Measurements from ENCODE around the gene XPO6. TPM values are rescaled to one million over a fixed set of nuclear protein-coding genes. Genes with fewer than 3 reads are reported as not detected.

XPO6 gene
- total and polyA plus RNA-seq, 2 of the 13 experiments (the other 11 are each of a cell fraction or from before 2014, with no cell fraction given), result 109 to 129 TPM

GRCh38 chr16:28064706-28065249 lies 147.0 kb downstream of the XPO6 start:
- intact Hi-C loops (cut with micrococcal nuclease; ENCODE audit: unreplicated experiment), result no loop called here
- no peaks in the 10 kb centered on the region for H3K36me3 ChIP-seq (replicated peaks in 1 of 2; ENCODE audit: control insufficient read depth in 1 of 2, insufficient read depth in 2 of 2, low read length in 2 of 2)
- ChIA-PET CTCF (ENCODE audit: low intra/inter-chr PET ratio, low total read pairs) (interaction anchor here (1.1 kb wide), 1 partner anchor 92 kb away, joined by 3 read pairs; no protein-coding TSS in a partner anchor), POLR2A (no interaction called here)
- no peak for FAIRE-seq
- ATAC-seq, result no peak
- no peak overlapping the region for H3K4me2 ChIP-seq (ENCODE audit: low read depth, low read length)
- no peaks in the 10 kb centered on the region for H3K79me2 ChIP-seq (ENCODE audit: insufficient read depth, low read length)
- H4K20me1 ChIP-seq (ENCODE audit: insufficient read depth, low read length), result peaks cover 3% of the 10 kb centered on the region; the same call in 1 of the 2 replicates
- H3K4me3 ChIP-seq (replicated peaks in 1 of 3; ENCODE audit: insufficient read depth in 1 of 3, low read depth in 2 of 3, low read length in 3 of 3), result no peak overlapping the region
- no peak overlapping the region for H3K27ac ChIP-seq (ENCODE audit: extremely low read length, insufficient read depth, low read length)
- in situ Hi-C loops (cut with HindIII; ENCODE audit: extremely low pct_ligation_motif_present, low pct_unique_long_range_greater_than_20kb), result no loop called here
- no peaks in the 10 kb centered on the region for H3K9me3 ChIP-seq (ENCODE audit: low read length)
- H3K4me1 ChIP-seq (ENCODE audit: insufficient read depth, low read length), result no peaks in the 10 kb centered on the region
- DNase-seq (ENCODE audit: low spot score), result no peak
- no peak overlapping the region for H2AFZ ChIP-seq (ENCODE audit: low read length)
- H3K27me3 ChIP-seq (ENCODE audit: control insufficient read depth in 1 of 2, insufficient read depth in 2 of 2, low read length in 2 of 2), result peaks cover 25 to 85% of the 10 kb centered on the region in 2 experiments
- no TSS peak for BruUV-seq (replicated peaks)
- no peak overlapping the region for H3K9ac ChIP-seq (ENCODE audit: insufficient read depth, low read depth, low read length)
- 19% methylated on average over 14 of the region's 15 CpGs for WGBS (ENCODE audit: low lambda C conversion rate)
- TF ChIP-seq ATF1 (CRISPR knock-in tag; IDR thresholded peaks at IDR 0.05) (no peak), ZNF264 (CRISPR knock-in tag; IDR thresholded peaks at IDR 0.05) (no peak), ZNF597 (CRISPR knock-in tag; IDR thresholded peaks at IDR 0.05) (no peak), PAWR (CRISPR knock-in tag; IDR thresholded peaks at IDR 0.05; ENCODE audit: borderline replicate concordance) (no peak), TAF15 (IDR thresholded peaks at IDR 0.05; ENCODE audit: low read depth, low read length, poor library complexity, severe bottlenecking) (no peak), ZNF10 (CRISPR knock-in tag; IDR thresholded peaks at IDR 0.05; ENCODE audit: borderline replicate concordance, low read depth) (no peak), GZF1 (CRISPR knock-in tag; IDR thresholded peaks at IDR 0.05) (no peak), ZBTB3 (CRISPR knock-in tag; IDR thresholded peaks at IDR 0.05; ENCODE audit: borderline replicate concordance, low read depth) (no peak), ZNF543 (CRISPR knock-in tag; IDR thresholded peaks at IDR 0.05) (no peak), KDM3A (CRISPR knock-in tag; IDR thresholded peaks at IDR 0.05; ENCODE audit: low read depth) (no peak), ZGPAT (CRISPR knock-in tag; IDR thresholded peaks at IDR 0.05) (no peak), CBFB (CRISPR knock-in tag; IDR thresholded peaks at IDR 0.05) (no peak), FOXK1 (CRISPR knock-in tag; IDR thresholded peaks at IDR 0.05; ENCODE audit: borderline replicate concordance, low read depth) (no peak), BCL6 (CRISPR knock-in tag; IDR thresholded peaks at IDR 0.05) (no peak), TBL1XR1 (IDR thresholded peaks at IDR 0.05; ENCODE audit: borderline replicate concordance, low read length, partially characterized antibody) (no peak)
